OCI-LY1 (cell line): ENCODE measurements around the gene ELMOD3.

Experiments
- CTCF ChIP-seq: fragments of 200-600 bp; sonication (generic), shearing (Covaris generic); IDR thresholded peaks from 2 replicates; pipeline ENCODE4 v1.5.1; 2017; ENCODE audit warnings: mild to moderate bottlenecking, antibody characterized with exemption, low read length, moderate library complexity, mixed read lengths
- EZH2 ChIP-seq: fragments of 200-600 bp; sonication (generic), shearing (Covaris generic); IDR thresholded peaks from 2 replicates; pipeline ENCODE4 v1.8.0; 2017; ENCODE audit warnings: borderline replicate concordance, mixed run types, mild to moderate bottlenecking, antibody characterized with exemption, low read length, moderate library complexity, mixed read lengths

- TF ChIP-seq EZH2 = no peak
- no peak for TF ChIP-seq CTCF
These were observed 952 bp downstream of the ELMOD3 start for GRCh38 chr2:85355521-85355920.
